Measurements from ENCODE around the gene PTPRC. TPM values are rescaled to one million over a fixed set of nuclear protein-coding genes. Genes with fewer than 3 reads are reported as not detected.

Gene PTPRC
- total RNA-seq, 1 donor from 2014 or later: not detected

- no peak for DNase-seq (ENCODE audit: low read depth in 2 of 2)
Observed at GRCh38 chr1:198619375-198620140, 19.3 kb upstream of the PTPRC start.

- no peak for DNase-seq (ENCODE audit: low read depth in 2 of 2)
Observed at GRCh38 chr1:198620218-198620617, 18.6 kb upstream of the PTPRC start.

DNA sequence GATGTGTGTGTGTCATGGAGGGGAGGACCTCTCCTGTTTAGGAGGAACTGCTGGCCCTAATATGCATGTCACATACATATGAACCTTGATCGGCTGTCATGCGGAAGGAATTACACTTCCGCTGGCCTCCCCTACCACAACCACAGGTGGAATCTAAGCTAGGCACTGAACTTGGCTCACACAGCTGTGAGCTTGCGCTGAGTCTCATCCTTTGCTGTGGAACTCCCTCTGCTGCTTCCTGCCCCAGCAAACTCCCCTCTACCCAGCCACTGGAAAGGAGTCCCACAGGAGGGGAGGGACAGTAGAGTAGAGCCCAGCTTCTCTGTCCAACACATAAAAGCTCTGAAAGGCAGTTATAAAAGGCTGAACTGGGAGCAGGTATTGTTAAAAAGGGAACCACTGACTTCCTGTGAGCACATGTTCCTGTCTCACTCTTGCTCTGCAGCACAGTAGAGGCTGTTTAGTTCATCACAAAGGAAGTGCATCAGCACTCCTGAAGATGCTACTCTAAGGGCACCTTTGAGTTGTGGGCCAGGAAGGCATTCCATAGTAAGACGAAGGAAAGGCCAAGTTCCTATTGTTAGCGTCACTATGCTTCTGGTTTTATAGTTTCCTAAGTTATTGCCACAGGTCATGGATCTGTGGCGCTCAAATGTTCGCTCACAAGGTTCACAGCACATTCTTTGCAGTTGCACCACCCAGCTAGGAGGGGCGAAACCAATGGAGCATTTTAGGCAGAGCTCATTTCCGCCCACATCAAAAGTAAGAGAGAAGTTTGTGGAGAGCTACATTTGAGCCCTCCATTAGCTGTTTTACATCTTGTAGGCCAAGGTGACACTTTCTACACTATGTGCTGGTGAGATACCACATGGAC is 17.7 kb upstream of the PTPRC start:
- DNase-seq (ENCODE audit: low read depth in 2 of 2): no peak

GRCh38 chr1:198622001-198622400 is 16.8 kb upstream of the PTPRC start:
- no peak for DNase-seq (ENCODE audit: low read depth in 2 of 2)

DNA sequence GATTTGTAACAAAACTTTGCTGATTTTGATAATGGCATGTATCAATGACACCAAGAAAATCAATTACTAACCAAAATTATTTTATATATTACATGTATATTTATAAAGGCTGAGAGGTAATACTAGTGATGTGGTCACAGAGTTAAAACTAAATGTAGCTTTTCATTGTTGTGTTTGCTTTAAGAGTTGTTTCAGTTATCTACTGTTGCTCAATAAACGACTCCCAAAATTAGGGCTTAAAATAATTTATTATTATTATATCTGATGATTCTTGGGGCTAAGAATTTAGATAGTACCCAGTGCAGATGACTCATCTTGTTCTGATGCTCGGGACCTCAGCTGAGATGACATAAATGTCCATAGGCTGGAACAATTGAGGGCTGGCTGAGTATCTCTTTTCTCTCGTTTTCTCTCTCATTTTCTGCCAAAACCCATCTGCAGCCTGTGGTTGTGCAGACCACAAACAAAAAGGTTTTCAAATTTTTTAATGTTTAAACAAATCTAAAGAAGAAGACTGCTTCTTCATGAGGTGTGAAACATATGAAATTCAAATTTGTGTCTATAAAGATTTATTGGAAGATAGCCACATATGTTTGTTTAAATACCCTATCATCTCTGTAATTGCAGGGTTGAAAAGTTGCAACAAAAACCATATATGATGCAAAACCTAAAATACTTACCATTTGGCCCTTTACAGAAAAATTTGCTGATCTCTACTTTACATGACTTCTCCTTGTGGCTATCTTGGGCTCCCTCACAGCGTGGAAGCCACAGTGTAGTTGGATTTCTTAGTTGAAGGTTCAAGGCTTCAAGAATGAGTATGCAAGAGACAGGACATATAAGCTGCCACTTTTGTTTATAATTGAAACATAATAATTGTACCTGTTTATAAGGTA is 14.8 kb upstream of the PTPRC start:
- no peak for DNase-seq (ENCODE audit: low read depth in 2 of 2)

DNA sequence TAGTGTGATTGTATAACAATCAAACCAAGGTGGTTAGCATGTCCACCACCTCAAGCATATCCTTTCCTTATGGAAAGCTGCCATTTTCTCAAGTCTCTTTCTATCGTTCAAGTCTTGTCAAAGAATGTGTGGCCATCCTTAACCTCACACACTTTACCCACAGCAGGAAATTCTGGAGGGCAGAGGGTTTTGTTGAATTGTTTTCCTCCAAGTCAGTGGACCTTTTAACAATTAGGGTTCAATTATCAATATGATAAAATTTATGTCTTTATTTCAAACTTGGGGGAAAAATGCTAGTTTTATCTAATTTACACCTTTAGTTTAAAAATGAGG is 14.2 kb upstream of the PTPRC start:
- DNase-seq (ENCODE audit: low read depth in 2 of 2): no peak

GRCh38 chr1:198627436-198628066 is 11.3 kb upstream of the PTPRC start:
- no peak for DNase-seq (ENCODE audit: low read depth in 2 of 2)

- no peak for DNase-seq (ENCODE audit: low read depth in 2 of 2)
Observed at GRCh38 chr1:198628067-198628455, 10.8 kb upstream of the PTPRC start.

GRCh38 chr1:198629610-198630009 is 9.2 kb upstream of the PTPRC start:
- DNase-seq (ENCODE audit: low read depth in 2 of 2): no peak

GRCh38 chr1:198630863-198631262 is 8.0 kb upstream of the PTPRC start:
- no peak for DNase-seq (ENCODE audit: low read depth in 2 of 2)

- DNase-seq (ENCODE audit: low read depth in 2 of 2): no peak
Observed at GRCh38 chr1:198631292-198631691, 7.5 kb upstream of the PTPRC start.

DNA sequence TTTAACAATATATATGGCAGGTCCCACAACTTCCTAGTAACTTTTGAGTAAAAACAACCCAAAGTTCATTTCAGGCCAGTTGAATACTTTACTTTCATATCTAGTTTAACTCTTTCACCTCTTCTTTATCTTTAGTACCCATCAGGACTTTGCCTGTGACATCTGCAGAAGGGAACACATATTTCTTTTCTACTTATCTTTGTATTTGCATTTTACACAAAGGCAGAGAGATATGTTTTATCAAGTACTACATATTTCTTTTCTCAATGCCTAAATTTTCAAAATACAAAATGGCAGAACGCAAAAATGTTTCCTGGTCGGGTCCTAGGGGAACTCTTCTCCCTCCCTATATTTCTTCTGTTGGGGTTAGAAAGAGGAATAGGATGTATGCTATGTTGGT is 6.8 kb upstream of the PTPRC start:
- DNase-seq (ENCODE audit: low read depth in 2 of 2): no peak

DNA sequence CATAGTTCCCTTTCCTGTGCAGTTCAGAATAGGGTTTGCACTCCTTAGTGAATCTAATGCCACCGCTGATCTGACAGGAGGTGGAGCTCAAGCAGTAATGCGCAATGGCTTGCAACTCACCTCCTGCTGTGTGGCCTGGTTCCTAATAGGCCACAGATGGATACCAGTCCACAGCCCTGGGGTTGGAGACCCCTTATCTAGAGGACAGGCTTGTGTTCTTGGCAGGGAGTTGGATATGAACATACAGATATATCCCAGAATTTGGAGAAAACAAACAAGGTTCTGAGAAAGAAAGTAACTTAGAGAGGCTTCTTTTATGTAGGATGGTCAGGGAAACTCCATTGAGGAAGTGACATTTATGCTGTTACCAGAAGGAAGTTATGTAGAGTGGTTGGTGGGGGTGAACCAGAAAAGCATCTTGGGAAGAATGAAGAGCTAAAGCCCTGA is 5.1 kb upstream of the PTPRC start:
- no peak for DNase-seq (ENCODE audit: low read depth in 2 of 2)

- no peak for DNase-seq (ENCODE audit: low read depth in 2 of 2)
Observed at GRCh38 chr1:198635964-198636363, 2.9 kb upstream of the PTPRC start.

- no peak for DNase-seq (ENCODE audit: low read depth in 2 of 2)
Observed at GRCh38 chr1:198636391-198636790, 2.4 kb upstream of the PTPRC start.

GRCh38 chr1:198637157-198637556 is 1.7 kb upstream of the PTPRC start:
- no peak for DNase-seq (ENCODE audit: low read depth in 2 of 2)

GRCh38 chr1:198637916-198638437 is 863 bp upstream of the PTPRC start:
- no peak for DNase-seq (ENCODE audit: low read depth in 2 of 2)

DNA sequence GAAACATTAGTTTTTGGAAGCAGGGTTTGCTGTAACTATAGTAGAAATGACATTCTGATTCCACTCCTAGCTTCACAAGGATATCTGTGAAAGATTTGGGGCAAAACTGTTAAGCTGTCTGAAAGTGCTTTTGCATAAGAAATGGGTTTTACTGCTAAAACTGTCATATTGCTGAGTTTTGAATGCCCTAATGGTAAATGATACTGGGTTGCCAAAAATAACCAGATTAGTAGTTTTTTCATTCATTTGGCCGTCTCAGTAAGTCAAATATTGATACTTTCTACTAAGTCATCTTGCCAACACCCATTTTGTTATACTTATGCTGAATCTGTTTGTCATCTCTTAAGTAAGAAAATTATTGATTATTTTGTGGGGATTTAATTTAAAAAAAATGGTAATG is 399 bp upstream of the PTPRC start:
- DNase-seq (ENCODE audit: low read depth in 2 of 2): no peak

DNA sequence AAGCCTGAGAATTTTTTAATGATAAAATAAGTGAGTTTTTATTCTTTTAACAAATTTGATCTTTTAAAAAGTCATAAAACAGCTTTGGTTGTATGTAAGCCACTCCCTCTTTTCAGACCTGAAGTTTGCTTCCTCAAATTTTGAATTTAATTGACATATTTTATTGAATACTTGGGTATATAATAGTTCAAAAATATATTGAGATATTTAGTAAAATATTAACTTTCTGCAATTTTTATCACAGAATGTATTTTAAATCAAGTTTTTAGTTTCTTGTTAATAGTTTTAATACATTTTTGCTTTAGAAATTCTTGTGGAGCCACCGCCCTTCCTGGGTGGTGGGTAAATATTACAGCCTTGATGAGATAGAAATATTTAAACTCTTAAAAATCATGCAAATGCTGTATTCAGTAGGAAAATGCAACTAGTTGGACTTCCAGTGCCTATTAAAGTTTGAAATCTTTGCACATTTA is 867 bp downstream of the PTPRC start:
- DNase-seq (ENCODE audit: low read depth in 2 of 2): no peak

GRCh38 chr1:198640174-198640573 is 1.3 kb downstream of the PTPRC start:
- no peak for DNase-seq (ENCODE audit: low read depth in 2 of 2)

GRCh38 chr1:198641501-198641900 is 2.7 kb downstream of the PTPRC start:
- DNase-seq (ENCODE audit: low read depth in 2 of 2): peak in 1 of 2 donors; percentile 10
